ENCODE measurements around the gene MAP3K20. TPM values are rescaled to one million over a fixed set of nuclear protein-coding genes. Genes with fewer than 3 reads are reported as not detected.

The MAP3K20 gene
- total RNA-seq, 1 donor from 2014 or later = 21.3 TPM

GRCh38 chr2:173218326-173219056 is 142.8 kb downstream of the MAP3K20 start:
- no peak overlapping the region for H3K4me3 ChIP-seq
- intact Hi-C loops (cut with DNase I) = loop anchor here (10.0 kb wide), 1 partner anchor 354 kb away; no protein-coding TSS in a partner anchor
- H3K9me3 ChIP-seq = no peaks in the 10 kb centered on the region
- peaks cover 0 to 4% of the 10 kb centered on the region in 2 donors for H3K36me3 ChIP-seq
- H3K4me1 ChIP-seq = no peaks in the 10 kb centered on the region
- DNase-seq (ENCODE audit: low spot score in 2 of 2) = no peak
- no peaks in the 10 kb centered on the region for H3K27me3 ChIP-seq
- no peak overlapping the region for H3K27ac ChIP-seq
- TF ChIP-seq CTCF (IDR thresholded peaks at IDR 0.05) = no peak

- no peak for TF ChIP-seq CTCF (IDR thresholded peaks at IDR 0.05)
- no peaks in the 10 kb centered on the region for H3K4me1 ChIP-seq
- intact Hi-C loops (cut with DNase I) = no loop called here
- no peak overlapping the region for H3K27ac ChIP-seq
- H3K9me3 ChIP-seq = no peaks in the 10 kb centered on the region
- H3K27me3 ChIP-seq = no peaks in the 10 kb centered on the region
- no peak for DNase-seq (ENCODE audit: low spot score in 2 of 2)
- H3K4me3 ChIP-seq = no peak overlapping the region
- peaks cover 0 to 4% of the 10 kb centered on the region in 2 donors for H3K36me3 ChIP-seq
Observed at GRCh38 chr2:173221132-173221695, 145.6 kb downstream of the MAP3K20 start.

DNA sequence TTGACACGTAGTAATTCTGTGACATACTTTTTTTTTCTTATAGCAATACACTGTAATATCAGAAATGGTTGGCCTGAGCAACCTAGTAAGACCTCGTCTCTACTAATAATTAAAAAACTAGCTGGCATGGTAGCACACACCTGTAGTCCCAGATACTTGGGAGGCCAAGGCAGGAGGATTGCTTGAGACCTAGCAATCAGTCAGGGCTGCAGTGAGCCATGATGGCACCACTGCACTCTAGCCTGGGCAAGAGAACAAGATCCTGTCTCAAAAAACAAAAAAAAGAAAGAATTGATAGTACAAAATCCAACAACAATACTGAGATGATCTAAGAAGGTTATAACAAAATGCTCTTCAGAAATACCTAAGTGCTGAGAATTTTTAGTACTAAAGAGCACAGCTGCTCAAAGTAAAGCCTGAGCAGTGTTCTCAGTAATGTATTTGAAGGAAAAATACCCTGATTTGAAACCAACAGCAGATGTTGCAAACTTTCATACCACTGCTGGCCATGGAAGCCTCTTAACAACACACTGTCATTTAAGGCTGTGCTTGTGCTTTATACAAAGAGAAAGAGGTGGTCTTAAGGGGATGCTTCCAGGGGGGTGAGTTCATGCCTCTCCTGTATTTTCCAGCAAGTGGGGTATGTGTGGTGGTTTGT is 146.4 kb downstream of the MAP3K20 start:
- no peaks in the 10 kb centered on the region for H3K27me3 ChIP-seq
- peaks cover 0 to 4% of the 10 kb centered on the region in 2 donors for H3K36me3 ChIP-seq
- DNase-seq (ENCODE audit: low spot score in 2 of 2) = no peak
- H3K4me1 ChIP-seq = no peaks in the 10 kb centered on the region
- TF ChIP-seq CTCF (IDR thresholded peaks at IDR 0.05) = no peak
- H3K27ac ChIP-seq = no peak overlapping the region
- intact Hi-C loops (cut with DNase I) = no loop called here
- H3K9me3 ChIP-seq = no peaks in the 10 kb centered on the region
- no peak overlapping the region for H3K4me3 ChIP-seq

DNA sequence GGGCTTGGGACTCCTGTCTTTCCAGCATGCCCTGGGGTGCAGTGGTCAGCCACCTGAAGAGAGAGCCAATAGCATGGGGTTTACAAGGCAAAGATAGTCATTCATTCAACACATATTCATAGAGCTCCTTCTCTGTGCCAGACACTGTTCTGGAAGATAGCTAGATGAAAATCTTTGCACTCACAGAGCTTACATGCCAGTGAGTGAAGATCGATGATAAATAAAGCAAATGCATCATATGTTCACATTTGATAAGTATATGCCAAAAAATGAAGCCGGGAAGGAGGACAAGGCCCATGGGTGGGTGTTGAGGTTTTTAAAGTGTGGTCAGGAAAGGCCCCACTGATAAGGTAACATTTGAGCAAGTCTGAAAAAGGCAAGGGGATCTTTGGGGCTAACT is 148.2 kb downstream of the MAP3K20 start:
- Histone ChIP-seq H3K9me3 (no peaks in the 10 kb centered on the region), H3K27ac (no peak overlapping the region), H3K27me3 (no peaks in the 10 kb centered on the region), H3K4me1 (no peaks in the 10 kb centered on the region), H3K4me3 (no peak overlapping the region), H3K36me3 (peaks cover 0 to 4% of the 10 kb centered on the region in 2 donors)
- intact Hi-C loops (cut with DNase I) = no loop called here
- no peak for TF ChIP-seq CTCF (IDR thresholded peaks at IDR 0.05)
- DNase-seq (ENCODE audit: low spot score in 2 of 2) = no peak

DNA sequence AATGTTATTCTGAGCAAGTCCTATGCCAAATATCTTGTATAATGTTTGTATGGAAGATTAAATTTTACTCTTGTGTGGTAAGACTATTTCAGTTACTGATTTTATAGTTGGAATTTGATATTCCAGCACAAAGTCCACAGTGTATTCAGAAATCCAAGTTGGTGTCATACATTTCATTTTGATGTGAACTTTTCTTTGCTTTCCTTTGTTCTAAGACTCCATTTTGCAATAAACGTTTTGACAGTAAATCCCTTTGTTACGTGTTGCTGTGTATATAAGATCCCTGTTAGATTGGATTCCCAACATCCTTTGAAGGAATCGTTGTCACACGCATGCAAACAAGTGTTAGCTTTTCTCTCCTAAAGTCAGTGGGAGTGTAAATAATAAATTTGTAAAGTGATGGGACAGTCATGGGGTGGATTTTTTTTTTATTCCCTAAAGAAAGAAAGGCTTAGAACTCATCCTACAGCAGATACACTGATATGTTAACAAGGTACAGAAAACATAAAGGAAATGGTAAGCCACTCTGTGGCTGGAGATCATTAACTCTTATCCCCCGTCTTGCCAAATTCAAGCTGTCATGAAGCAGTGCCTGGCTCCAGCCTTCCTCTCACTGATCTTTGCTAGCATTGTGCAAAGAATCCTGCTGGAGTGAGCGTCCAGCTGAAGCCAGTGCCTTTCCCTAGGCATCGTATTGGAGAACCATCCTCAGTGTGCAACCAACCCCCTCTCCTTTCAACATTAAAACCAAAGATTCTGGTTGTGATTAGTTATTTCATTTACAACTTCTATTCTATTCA is 151.5 kb downstream of the MAP3K20 start:
- no peaks in the 10 kb centered on the region for H3K27me3 ChIP-seq
- intact Hi-C loops (cut with DNase I) = no loop called here
- DNase-seq (ENCODE audit: low spot score in 2 of 2) = no peak
- no peak overlapping the region for H3K4me3 ChIP-seq
- H3K4me1 ChIP-seq = peaks cover 0 to 3% of the 10 kb centered on the region in 2 donors
- no peaks in the 10 kb centered on the region for H3K9me3 ChIP-seq
- H3K27ac ChIP-seq = no peak overlapping the region
- TF ChIP-seq CTCF (IDR thresholded peaks at IDR 0.05) = no peak
- peaks cover 0 to under 1% of the 10 kb centered on the region in 2 donors for H3K36me3 ChIP-seq

All from ascending aorta (tissue), 2 donors.